IMR-90 (cell line): ENCODE data around the gene WRAP73. TPM values are rescaled to one million over a fixed set of nuclear protein-coding genes. Genes with fewer than 3 reads are reported as not detected.

ENCODE experiments used
- ATAC-seq: fragments of 200-7000 bp; cut with Tn5 transposase; 2 replicates; pipeline ENCODE4 v1.9.1; 2020; ENCODE audit warnings: low read depth, mild to moderate bottlenecking, moderate library complexity
- BruUV-seq: library from RNA; stranded (reverse); fragments of 400-500 nt; replicated peaks from 2 replicates; lab custom pipeline; 2021; lab: Mats Ljungman, UMichigan
- CTCF ChIA-PET: fragments of 300-600 bp; formaldehyde crosslinking; extraction: SDS; loops from one replicate; lab custom pipeline; 2021; ENCODE audit warnings: antibody characterized with exemption; lab: Yijun Ruan, JAX
- POLR2A ChIA-PET: fragments of 300-600 bp; sonication (Branson Sonifier 250); formaldehyde crosslinking; loops from one replicate; lab custom pipeline; 2022; ENCODE audit warnings: antibody characterized with exemption; ENCODE audit not compliant: unreplicated experiment; lab: Charles Lee
- DNase-seq: peaks from one replicate; pipeline ENCODE4 v3.0.0; 2013
- H2AFZ ChIP-seq: replicated peaks from 2 replicates; pipeline ENCODE3; 2013; ENCODE audit warnings: low read length, mild to moderate bottlenecking; ENCODE audit not compliant: poor library complexity
- H2AK5ac ChIP-seq: 2 replicates; pipeline ENCODE4 v1.6.1; 2013; ENCODE audit warnings: low read depth, low read length, inconsistent platforms
- H2AK9ac ChIP-seq: replicated peaks from 2 replicates; pipeline ENCODE3; 2013; ENCODE audit warnings: mild to moderate bottlenecking, low read depth, low read length, moderate library complexity; ENCODE audit not compliant: poor library complexity
- H2BK120ac ChIP-seq: 2 replicates; pipeline ENCODE4 v1.6.1; 2013; ENCODE audit warnings: low read depth, low read length, inconsistent platforms
- H2BK15ac ChIP-seq: 3 replicates; pipeline ENCODE4 v1.6.1; 2013; ENCODE audit warnings: low read depth, low read length, inconsistent platforms
- H2BK20ac ChIP-seq: 2 replicates; pipeline ENCODE4 v1.6.1; 2013; ENCODE audit warnings: low read depth, mild to moderate bottlenecking, inconsistent platforms, low read length, moderate library complexity
- H2BK5ac ChIP-seq: 2 replicates; pipeline ENCODE4 v1.6.1; 2013; ENCODE audit warnings: mild to moderate bottlenecking, low read depth, low read length, inconsistent platforms; ENCODE audit not compliant: poor library complexity, severe bottlenecking
- H3K14ac ChIP-seq: replicated peaks from 2 replicates; pipeline ENCODE4 v1.6.1; 2013; ENCODE audit warnings: low read depth, low read length, inconsistent platforms
- H3K18ac ChIP-seq: 2 replicates; pipeline ENCODE4 v1.6.1; 2013; ENCODE audit warnings: low read depth, low read length, control low read depth
- H3K23ac ChIP-seq: 2 replicates; pipeline ENCODE4 v1.6.1; 2013; ENCODE audit warnings: low read depth, low read length, inconsistent platforms
- H3K27ac ChIP-seq: 2 replicates; pipeline ENCODE4 v1.5.1; 2013; ENCODE audit warnings: mild to moderate bottlenecking, control low read depth, low read length; ENCODE audit not compliant: insufficient read depth
- H3K27me3 ChIP-seq: 2 replicates; pipeline ENCODE4 v1.6.1; 2013; ENCODE audit warnings: low read length; ENCODE audit not compliant: control insufficient read depth, insufficient read depth
- H3K36me3 ChIP-seq: 2 replicates; pipeline ENCODE4 v1.6.1; 2013; ENCODE audit warnings: low read length, mixed read lengths; ENCODE audit not compliant: control insufficient read depth, insufficient read depth
- H3K4ac ChIP-seq: 2 replicates; pipeline ENCODE4 v1.6.1; 2013; ENCODE audit warnings: low read depth, low read length, inconsistent platforms
- H3K4me1 ChIP-seq: 2 replicates; pipeline ENCODE4 v1.6.1; 2013; ENCODE audit warnings: low read length, mixed read lengths; ENCODE audit not compliant: control insufficient read depth, insufficient read depth
- H3K4me2 ChIP-seq: 2 replicates; pipeline ENCODE4 v1.6.1; 2013; ENCODE audit warnings: low read depth, mild to moderate bottlenecking, control low read depth, low read length, moderate library complexity
- H3K4me3 ChIP-seq: 2 replicates; pipeline ENCODE4 v1.5.1; 2013; ENCODE audit warnings: low read depth, mild to moderate bottlenecking, control low read depth, low read length, moderate library complexity; ENCODE audit not compliant: insufficient read depth
- H3K56ac ChIP-seq: 2 replicates; pipeline ENCODE4 v1.6.1; 2013; ENCODE audit warnings: low read length, inconsistent platforms; ENCODE audit not compliant: insufficient read depth; ENCODE audit errors: extremely low read depth
- H3K79me1 ChIP-seq, 2 experiments: 2 replicates each; pipeline ENCODE4 v1.6.1; 2013; ENCODE audit warnings: low read length in 2 of 2, inconsistent platforms in 1 of 2, low read depth in 1 of 2
- H3K9ac ChIP-seq: 2 replicates; pipeline ENCODE4 v1.6.1; 2013; ENCODE audit warnings: low read depth, low read length, control low read depth
- H3K9me1 ChIP-seq: 2 replicates; pipeline ENCODE4 v1.6.1; 2013; ENCODE audit warnings: low read length, inconsistent platforms; ENCODE audit not compliant: insufficient read depth
- H3K9me3 ChIP-seq: 2 replicates; pipeline ENCODE4 v1.6.1; 2013; ENCODE audit warnings: low read length; ENCODE audit not compliant: control insufficient read depth, insufficient read depth
- H4K20me1 ChIP-seq: 2 replicates; pipeline ENCODE4 v1.6.1; 2013; ENCODE audit warnings: low read length, inconsistent platforms; ENCODE audit not compliant: insufficient read depth
- H4K5ac ChIP-seq: 2 replicates; pipeline ENCODE4 v1.6.1; 2013; ENCODE audit warnings: mild to moderate bottlenecking, low read depth, low read length, control low read depth
- H4K8ac ChIP-seq, 2 experiments: 2 replicates each; pipeline ENCODE4 v1.6.1; 2013; ENCODE audit warnings: low read depth in 2 of 2, low read length in 2 of 2, control low read depth in 1 of 2, inconsistent platforms in 1 of 2
- H4K91ac ChIP-seq: 2 replicates; pipeline ENCODE4 v1.6.1; 2013; ENCODE audit warnings: low read depth, low read length, inconsistent platforms; ENCODE audit not compliant: insufficient read depth
- BHLHE40 ChIP-seq: fragments of 150-350 bp; IDR thresholded peaks from 2 replicates; pipeline ENCODE4 v1.6.1; 2016; ENCODE audit warnings: mild to moderate bottlenecking, low read depth, low read length
- CEBPB ChIP-seq: IDR thresholded peaks from 2 replicates; pipeline ENCODE4 v1.6.1; 2012; ENCODE audit warnings: low read depth, low read length, improper control_type of control experiment
- CHD1 ChIP-seq: IDR thresholded peaks from 2 replicates; pipeline ENCODE4 v1.6.1; 2012; ENCODE audit warnings: low read depth, low read length, improper control_type of control experiment
- FOS ChIP-seq: fragments of 150-350 bp; IDR thresholded peaks from 2 replicates; pipeline ENCODE4 v1.6.1; 2016; ENCODE audit warnings: low read depth, low read length
- MAFK ChIP-seq: IDR thresholded peaks from 2 replicates; pipeline ENCODE4 v1.6.1; 2012; ENCODE audit warnings: low read depth, low read length, improper control_type of control experiment
- MAZ ChIP-seq: IDR thresholded peaks from 2 replicates; pipeline ENCODE4 v1.6.1; 2012; ENCODE audit warnings: low read depth, mild to moderate bottlenecking, low read length, improper control_type of control experiment, moderate library complexity, borderline replicate concordance
- MXI1 ChIP-seq: IDR thresholded peaks from 2 replicates; pipeline ENCODE4 v1.6.1; 2012; ENCODE audit warnings: low read depth, mild to moderate bottlenecking, low read length, moderate library complexity, borderline replicate concordance
- NFE2L2 ChIP-seq: fragments of 150-350 bp; IDR thresholded peaks from 2 replicates; pipeline ENCODE4 v1.6.1; 2016; ENCODE audit warnings: low read depth, mild to moderate bottlenecking, low read length
- POLR2A ChIP-seq: IDR thresholded peaks from 2 replicates; pipeline ENCODE4 v1.6.1; 2012; ENCODE audit warnings: mild to moderate bottlenecking, low read depth, low read length
- RAD21 ChIP-seq: IDR thresholded peaks from 2 replicates; pipeline ENCODE4 v1.6.1; 2012; ENCODE audit warnings: low read length, improper control_type of control experiment
- RCOR1 ChIP-seq: IDR thresholded peaks from 2 replicates; pipeline ENCODE4 v1.6.1; 2012; ENCODE audit warnings: mild to moderate bottlenecking, low read length, improper control_type of control experiment; ENCODE audit not compliant: insufficient replicate concordance
- RFX5 ChIP-seq: IDR thresholded peaks from 2 replicates; pipeline ENCODE4 v1.8.0; 2012; ENCODE audit warnings: low read depth, mild to moderate bottlenecking, low read length, moderate library complexity
- SMC3 ChIP-seq: fragments of 150-350 bp; IDR thresholded peaks from 2 replicates; pipeline ENCODE4 v1.6.1; 2016; ENCODE audit warnings: low read depth, mild to moderate bottlenecking, antibody characterized with exemption, low read length, moderate library complexity
- WGBS, 2 experiments: methylation state at CpG; one replicate each; pipeline versions ENCODE4 v1.1.5 to v1.1.7; 2013; ENCODE audit warnings: missing lambda C conversion rate in 2 of 2; ENCODE audit not compliant: insufficient read length in 1 of 2; ENCODE audit errors: extremely low coverage in 2 of 2; 5-methylcytosine and 5-hydroxymethylcytosine counted together
- dilution Hi-C: fragments of 300-500 bp; cut with HindIII; formaldehyde crosslinking; loops from one replicate; pipeline ENCODE4 v1.14.3; 2018; ENCODE audit warnings: low sequenced_read_pairs; ENCODE audit not compliant: unreplicated experiment
- in situ Hi-C: fragments of 300-500 bp; cut with MboI; formaldehyde crosslinking; loops from 3 replicates; pipeline ENCODE4 v1.14.3; 2019; ENCODE audit warnings: low sequenced_read_pairs, inconsistent platforms, mixed read lengths
- intact Hi-C: fragments of 100-400 bp; cut with micrococcal nuclease; formaldehyde crosslinking; loops from 2 replicates; pipeline ENCODE4 v1.10.0; 2022
- polyA plus RNA-seq, 3 experiments: library from polyadenylated mRNA; depleted of rRNA; stranded (reverse); fragments of >200 nt; gene quantifications; 2 replicates each; pipeline ENCODE4 v1.2.3, GENCODE V29; 2012; ENCODE audit warnings: low replicate concordance in 1 of 3
- total RNA-seq: library from RNA; depleted of rRNA; stranded (reverse); fragments of >200 nt; gene quantifications from 2 replicates; pipeline ENCODE4 v1.2.3, GENCODE V29; 2012
- TF ChIP-seq, protein P1 (sequence below): conservative IDR thresholded peaks from 2 replicates; pipeline ENCODE4 v1.5.1; 2012; ENCODE audit warnings: mild to moderate bottlenecking, low read depth, low read length, improper control_type of control experiment
- TF ChIP-seq, protein P2 (sequence below): fragments of 150-350 bp; IDR thresholded peaks from 2 replicates; pipeline ENCODE4 v1.6.1; 2016; ENCODE audit warnings: low read depth, mild to moderate bottlenecking, low read length, moderate library complexity, borderline replicate concordance
- TF ChIP-seq, protein P3 (sequence below): fragments of 150-350 bp; IDR thresholded peaks from 2 replicates; pipeline ENCODE4 v1.6.1; 2017; ENCODE audit warnings: mild to moderate bottlenecking, antibody characterized with exemption, low read length, low read depth

Gene WRAP73
- total and polyA plus RNA-seq, 2 of the 4 experiments (the other 2 are of a cell fraction) = 10.8 to 23.6 TPM

DNA sequence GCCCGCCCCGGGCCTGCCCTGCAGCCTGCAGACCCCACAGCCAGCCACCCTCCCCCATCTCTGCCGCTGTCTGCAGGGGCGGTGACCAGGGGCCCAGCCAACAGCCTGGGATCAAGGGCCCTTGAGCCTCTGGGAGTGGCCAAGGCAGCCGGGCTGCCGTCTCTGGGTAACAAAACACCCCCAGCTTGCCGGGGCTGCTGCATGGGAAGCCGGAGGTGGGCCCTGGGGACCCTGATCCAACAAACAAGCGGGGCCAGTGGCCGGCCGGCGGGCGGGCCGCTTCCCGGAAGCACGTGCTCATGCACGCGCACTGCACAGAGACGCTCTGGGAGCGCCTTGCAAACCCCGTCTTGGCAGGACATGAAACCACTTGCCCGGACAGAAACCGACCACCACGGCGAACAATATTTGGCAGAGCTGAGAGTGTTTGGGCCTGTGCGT is 51.8 kb downstream of the WRAP73 start:
- peak overlapping the region; percentile 16 for H2AK9ac ChIP-seq
- dilution Hi-C loops = no loop called here
- no peak overlapping the region for H3K27ac ChIP-seq
- H3K36me3 ChIP-seq = no peaks in the 10 kb centered on the region
- H4K20me1 ChIP-seq = no peaks in the 10 kb centered on the region
- in situ Hi-C loops = no loop called here
- ChIA-PET POLR2A (no interaction called here), CTCF (no interaction called here)
- no peak overlapping the region for H3K4ac ChIP-seq
- no peak overlapping the region for H2BK5ac ChIP-seq
- no peak overlapping the region for H4K8ac ChIP-seq
- H3K4me2 ChIP-seq = no peak overlapping the region
- H3K23ac ChIP-seq = no peak overlapping the region
- H3K18ac ChIP-seq = no peak overlapping the region
- H3K27me3 ChIP-seq = peaks cover 11% of the 10 kb centered on the region
- no peak overlapping the region for H3K56ac ChIP-seq
- no peak overlapping the region for H4K91ac ChIP-seq
- H3K79me1 ChIP-seq = no peaks in the 10 kb centered on the region
- no TSS peak for BruUV-seq
- no peak overlapping the region for H3K14ac ChIP-seq
- no peak for DNase-seq
- H3K9me3 ChIP-seq = no peaks in the 10 kb centered on the region
- TF ChIP-seq CHD1 = no peak
- TF ChIP-seq RAD21 = no peak
- TF ChIP-seq, protein P1, sequence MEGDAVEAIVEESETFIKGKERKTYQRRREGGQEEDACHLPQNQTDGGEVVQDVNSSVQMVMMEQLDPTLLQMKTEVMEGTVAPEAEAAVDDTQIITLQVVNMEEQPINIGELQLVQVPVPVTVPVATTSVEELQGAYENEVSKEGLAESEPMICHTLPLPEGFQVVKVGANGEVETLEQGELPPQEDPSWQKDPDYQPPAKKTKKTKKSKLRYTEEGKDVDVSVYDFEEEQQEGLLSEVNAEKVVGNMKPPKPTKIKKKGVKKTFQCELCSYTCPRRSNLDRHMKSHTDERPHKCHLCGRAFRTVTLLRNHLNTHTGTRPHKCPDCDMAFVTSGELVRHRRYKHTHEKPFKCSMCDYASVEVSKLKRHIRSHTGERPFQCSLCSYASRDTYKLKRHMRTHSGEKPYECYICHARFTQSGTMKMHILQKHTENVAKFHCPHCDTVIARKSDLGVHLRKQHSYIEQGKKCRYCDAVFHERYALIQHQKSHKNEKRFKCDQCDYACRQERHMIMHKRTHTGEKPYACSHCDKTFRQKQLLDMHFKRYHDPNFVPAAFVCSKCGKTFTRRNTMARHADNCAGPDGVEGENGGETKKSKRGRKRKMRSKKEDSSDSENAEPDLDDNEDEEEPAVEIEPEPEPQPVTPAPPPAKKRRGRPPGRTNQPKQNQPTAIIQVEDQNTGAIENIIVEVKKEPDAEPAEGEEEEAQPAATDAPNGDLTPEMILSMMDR = no peak
- TF ChIP-seq, protein P2, sequence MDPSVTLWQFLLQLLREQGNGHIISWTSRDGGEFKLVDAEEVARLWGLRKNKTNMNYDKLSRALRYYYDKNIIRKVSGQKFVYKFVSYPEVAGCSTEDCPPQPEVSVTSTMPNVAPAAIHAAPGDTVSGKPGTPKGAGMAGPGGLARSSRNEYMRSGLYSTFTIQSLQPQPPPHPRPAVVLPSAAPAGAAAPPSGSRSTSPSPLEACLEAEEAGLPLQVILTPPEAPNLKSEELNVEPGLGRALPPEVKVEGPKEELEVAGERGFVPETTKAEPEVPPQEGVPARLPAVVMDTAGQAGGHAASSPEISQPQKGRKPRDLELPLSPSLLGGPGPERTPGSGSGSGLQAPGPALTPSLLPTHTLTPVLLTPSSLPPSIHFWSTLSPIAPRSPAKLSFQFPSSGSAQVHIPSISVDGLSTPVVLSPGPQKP = no peak
- no peak for TF ChIP-seq SMC3
- TF ChIP-seq POLR2A = no peak
- TF ChIP-seq MAZ = no peak
- no peak for TF ChIP-seq MXI1
- no peak for TF ChIP-seq CEBPB
- TF ChIP-seq, protein P3, sequence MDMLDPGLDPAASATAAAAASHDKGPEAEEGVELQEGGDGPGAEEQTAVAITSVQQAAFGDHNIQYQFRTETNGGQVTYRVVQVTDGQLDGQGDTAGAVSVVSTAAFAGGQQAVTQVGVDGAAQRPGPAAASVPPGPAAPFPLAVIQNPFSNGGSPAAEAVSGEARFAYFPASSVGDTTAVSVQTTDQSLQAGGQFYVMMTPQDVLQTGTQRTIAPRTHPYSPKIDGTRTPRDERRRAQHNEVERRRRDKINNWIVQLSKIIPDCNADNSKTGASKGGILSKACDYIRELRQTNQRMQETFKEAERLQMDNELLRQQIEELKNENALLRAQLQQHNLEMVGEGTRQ = no peak
- no peak for TF ChIP-seq RCOR1
- TF ChIP-seq NFE2L2 = no peak
- no peak for TF ChIP-seq RFX5
- no peak for TF ChIP-seq FOS
- TF ChIP-seq BHLHE40 = no peak
- TF ChIP-seq MAFK = no peak
- H2BK15ac ChIP-seq = no peak overlapping the region
- H3K9ac ChIP-seq = no peak overlapping the region
- no peak overlapping the region for H2BK120ac ChIP-seq
- H3K4me3 ChIP-seq = no peak overlapping the region
- intact Hi-C loops = no loop called here
- H3K4me1 ChIP-seq = no peaks in the 10 kb centered on the region
- H3K9me1 ChIP-seq = no peaks in the 10 kb centered on the region
- no peak overlapping the region for H2BK20ac ChIP-seq
- H4K5ac ChIP-seq = no peak overlapping the region
- H2AFZ ChIP-seq = peak overlapping the region; percentile 32
- no peak; the same call in 1 of the 2 replicates for ATAC-seq
- no peak overlapping the region for H2AK5ac ChIP-seq
- 29% methylated on average over 17 of the region's 26 CpGs; no CpG with 5 or more reads in 1 of the 2 experiments for WGBS, 2 experiments
